SKM-1 (cell line): Measurements from ENCODE around the gene KLHL7.
A peak's percentile ranks its signal among the peaks of the same experiment; 100 is the strongest.

Experiments
- DNase-seq: peaks from one replicate; lab custom pipeline; 2025; ENCODE audit not compliant: unreplicated experiment; lab: John Stamatoyannopoulos, UW

Gene KLHL7, protein sequence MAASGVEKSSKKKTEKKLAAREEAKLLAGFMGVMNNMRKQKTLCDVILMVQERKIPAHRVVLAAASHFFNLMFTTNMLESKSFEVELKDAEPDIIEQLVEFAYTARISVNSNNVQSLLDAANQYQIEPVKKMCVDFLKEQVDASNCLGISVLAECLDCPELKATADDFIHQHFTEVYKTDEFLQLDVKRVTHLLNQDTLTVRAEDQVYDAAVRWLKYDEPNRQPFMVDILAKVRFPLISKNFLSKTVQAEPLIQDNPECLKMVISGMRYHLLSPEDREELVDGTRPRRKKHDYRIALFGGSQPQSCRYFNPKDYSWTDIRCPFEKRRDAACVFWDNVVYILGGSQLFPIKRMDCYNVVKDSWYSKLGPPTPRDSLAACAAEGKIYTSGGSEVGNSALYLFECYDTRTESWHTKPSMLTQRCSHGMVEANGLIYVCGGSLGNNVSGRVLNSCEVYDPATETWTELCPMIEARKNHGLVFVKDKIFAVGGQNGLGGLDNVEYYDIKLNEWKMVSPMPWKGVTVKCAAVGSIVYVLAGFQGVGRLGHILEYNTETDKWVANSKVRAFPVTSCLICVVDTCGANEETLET

DNA sequence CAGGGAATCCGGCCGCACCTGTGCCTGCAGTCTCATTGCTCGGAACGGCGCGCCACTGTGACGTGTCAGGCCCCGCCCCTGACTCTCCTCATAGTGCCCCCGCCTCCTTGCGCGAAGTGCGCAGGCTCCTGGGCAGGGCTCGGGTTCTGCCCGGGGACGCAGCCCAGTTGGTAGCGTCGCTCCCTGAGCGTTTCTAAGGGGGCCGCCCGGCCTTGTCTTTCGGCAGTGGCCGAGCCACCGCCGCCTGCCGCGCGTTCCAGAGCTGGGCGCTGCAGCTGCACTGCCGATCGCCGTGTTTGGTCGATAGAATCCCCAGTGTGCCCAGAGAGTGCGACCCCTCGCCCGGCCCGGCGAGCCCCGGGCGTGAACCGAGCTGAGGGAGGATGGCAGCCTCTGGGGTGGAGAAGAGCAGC is at the start of gene KLHL7:
Gene KLHL7 (plus strand): TSS at position 142 of the 413 bp plus-strand sequence. CDS start 242 bp downstream, at position 384.
- DNase-seq, result peak; percentile 76

DNA sequence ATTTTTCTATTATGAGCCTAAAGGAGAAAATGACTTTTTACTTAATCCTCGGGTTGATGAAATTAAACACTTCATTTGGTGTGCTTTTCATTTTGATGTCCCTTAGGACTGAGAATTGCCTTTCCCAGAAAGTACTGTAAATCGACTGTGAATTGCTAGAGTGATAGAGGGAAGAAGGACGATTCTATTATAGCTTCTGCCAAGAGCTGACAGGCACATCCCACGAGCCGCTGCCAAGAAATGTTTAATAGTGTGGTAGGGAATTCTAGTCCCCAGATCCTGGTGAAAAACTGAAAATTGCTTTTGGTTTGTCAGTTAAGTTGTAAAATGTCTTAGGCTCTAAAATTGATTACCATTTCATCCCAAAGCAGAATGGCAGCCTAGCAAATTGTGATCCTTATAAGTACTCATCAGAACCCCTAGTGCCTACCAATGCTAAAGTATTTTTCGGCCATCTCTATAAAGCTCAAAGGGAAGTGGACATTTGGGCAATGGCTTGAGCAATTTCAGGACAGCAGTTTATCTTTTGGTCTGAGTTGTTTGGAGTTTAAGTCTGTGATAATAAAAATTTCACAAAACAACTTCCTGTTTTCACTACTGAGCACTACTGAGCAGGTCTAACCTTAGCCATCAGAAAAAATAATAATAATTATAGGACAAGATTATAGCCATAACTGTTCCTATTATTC is 47.0 kb upstream of the KLHL7 start:
- DNase-seq, result peak; percentile 25

GRCh38 chr7:23061327-23061726 is 44.3 kb upstream of the KLHL7 start:
- no peak for DNase-seq

- no peak for DNase-seq
Observed at GRCh38 chr7:23062452-23062851, 43.1 kb upstream of the KLHL7 start.

DNA sequence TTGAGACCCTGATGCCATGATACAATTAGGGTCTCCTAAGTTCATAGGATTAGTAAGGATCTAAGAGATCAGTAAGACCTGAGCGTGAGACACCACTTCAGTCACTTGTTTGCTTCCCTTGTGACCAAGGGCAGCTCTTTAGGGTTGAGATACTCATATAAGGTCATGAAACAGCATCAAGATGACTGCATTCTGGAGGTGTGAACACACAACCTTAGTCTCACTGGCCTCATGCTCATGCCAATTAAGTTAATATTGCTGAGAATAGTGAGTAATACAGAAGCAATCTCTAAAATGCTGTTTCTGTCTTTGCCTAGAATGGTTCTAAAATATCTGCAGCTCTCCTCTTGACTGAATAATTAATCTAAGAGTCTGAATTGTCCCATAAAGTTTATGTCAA is 39.6 kb upstream of the KLHL7 start:
- DNase-seq, result no peak

DNA sequence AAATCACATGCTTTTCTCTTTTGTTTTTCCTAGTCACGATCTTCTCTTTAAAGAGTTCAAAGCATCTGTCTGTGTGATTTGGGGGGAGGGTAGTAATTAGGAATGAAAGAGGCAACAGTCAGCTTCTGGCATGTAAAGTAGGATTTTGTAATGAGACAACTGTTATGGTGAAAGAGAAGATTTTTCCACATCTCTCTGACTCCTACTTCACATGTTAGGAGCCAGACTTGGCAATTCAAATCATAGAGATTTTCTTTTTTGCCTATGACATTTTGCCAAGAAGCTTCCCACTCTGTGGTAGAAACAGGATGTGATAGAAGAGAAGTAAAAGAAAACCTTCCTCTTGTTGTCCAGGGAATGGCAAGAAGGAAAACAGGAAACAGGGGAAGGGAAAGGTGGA is 38.3 kb upstream of the KLHL7 start:
- DNase-seq, result no peak

DNA sequence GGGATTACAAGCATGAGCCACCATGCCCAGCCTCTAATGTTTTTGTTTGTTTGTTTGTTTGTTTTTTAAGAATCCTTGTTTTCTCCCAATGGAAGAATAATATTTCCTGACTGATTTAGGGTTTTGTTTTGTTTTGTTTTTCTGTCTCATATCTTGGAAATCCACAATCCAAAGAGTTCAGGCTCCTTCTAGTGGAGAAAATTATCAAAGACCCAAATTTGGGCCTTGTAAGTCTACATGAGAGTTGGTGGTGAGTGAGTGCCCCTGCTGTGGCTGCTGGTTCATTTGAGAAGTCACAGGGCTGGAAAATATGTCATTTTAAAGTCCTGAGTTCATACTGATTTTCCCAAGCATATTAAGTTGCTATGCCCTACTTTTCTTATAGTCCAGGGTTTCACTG is 33.5 kb upstream of the KLHL7 start:
- DNase-seq, result no peak

DNA sequence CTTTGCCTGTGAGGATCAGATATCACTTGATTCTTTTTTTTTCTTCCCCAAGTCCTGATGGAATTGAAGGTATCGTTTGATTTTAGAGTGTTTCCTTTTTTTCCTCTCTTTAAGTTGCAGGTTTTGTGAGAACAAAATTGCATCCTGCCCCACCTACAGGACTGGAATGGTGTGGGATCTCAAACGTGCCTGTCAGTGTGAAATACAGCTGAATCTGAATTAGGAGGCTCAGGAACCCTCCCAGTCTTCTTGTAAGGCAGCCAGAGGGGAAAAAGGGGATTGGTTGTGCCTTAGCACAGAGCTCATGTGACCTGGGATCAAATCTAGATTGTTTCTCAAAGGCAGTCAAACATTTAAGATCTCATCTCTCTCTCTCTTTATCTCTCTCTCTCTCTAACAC is 32.7 kb upstream of the KLHL7 start:
- DNase-seq, result no peak

GRCh38 chr7:23074443-23075261 is 30.9 kb upstream of the KLHL7 start:
- DNase-seq, result no peak

GRCh38 chr7:23075571-23075970 is 30.0 kb upstream of the KLHL7 start:
- no peak for DNase-seq

DNA sequence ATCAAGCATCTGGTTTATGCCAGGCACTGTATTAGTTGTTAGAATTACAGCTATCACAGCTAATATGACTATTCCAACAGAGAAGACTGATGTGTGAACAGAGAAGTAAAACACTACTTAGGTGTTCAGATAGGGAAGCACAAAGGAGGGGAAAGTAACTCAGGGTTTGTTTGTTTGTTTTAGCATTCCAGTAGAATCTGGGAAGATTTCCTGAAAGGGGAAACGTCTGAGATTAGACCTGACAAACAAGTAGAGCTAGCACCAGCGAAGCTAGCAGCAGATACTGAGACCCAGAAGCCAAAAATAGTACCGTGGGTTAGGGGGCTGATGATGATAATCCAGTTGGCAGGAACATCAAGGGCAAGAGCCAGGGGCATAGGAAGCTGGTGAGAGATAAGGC is 28.8 kb upstream of the KLHL7 start:
- no peak for DNase-seq

- no peak for DNase-seq
Observed at GRCh38 chr7:23093111-23093510, 12.5 kb upstream of the KLHL7 start.

- no peak for DNase-seq
Observed at GRCh38 chr7:23093546-23093945, 12.0 kb upstream of the KLHL7 start.

DNA sequence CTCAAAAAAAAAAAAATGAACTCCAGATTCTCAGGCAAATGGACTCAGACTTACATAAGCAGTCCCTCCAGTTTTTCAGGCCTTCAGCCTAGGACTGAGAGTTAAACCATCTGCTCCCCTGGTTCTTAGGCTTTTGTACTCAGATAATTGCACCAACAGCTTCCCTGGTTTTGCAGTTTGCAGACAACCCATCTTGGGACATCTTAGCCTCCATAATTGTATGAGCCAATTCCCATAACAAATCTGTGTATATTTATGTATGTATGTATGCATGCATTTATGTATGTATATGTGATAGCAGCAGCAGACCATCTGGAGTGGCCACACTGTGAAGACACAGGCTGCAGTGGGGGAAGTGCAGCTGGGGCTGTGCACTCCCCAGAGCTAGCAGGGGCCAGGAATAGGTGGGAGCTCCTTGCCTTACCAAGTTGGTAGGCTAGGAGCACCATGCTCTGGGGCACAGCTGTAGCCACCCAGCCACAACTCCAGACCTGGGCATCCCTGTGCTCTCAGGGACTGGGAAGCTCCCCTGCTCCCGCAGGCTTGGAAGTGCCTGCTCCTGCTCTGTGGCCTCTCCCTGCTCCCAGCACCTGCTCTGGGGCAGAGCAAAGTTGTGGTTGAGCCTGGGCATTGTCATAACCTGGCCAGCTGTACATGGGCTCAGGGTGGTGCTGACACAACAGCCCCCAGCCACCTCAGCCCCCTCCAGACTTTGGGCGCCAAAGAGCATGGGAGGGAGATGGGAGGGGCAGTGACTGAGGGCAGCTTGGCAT is 8.9 kb upstream of the KLHL7 start:
- DNase-seq, result no peak

DNA sequence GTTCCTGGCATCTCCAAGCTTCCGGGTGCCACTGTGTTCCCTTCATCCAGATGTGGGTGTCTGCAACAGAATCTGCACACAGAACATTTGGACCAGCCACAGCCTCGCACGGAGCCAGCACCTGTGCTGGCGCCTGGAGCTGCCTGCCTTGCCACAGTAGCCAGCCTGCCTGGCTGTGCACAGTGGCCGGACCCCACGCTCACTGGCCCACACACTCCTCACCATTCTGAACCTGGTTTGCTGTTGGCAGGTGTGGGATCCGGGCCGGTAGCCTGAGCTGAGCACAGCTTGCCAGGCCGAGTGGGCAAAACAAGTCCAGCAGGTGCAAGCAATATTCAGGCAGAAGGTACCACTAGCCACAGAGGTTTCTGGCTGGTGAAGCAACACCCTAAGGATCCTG is 7.6 kb upstream of the KLHL7 start:
- no peak for DNase-seq

- DNase-seq, result no peak
Observed at GRCh38 chr7:23098460-23098859, 7.1 kb upstream of the KLHL7 start.

DNA sequence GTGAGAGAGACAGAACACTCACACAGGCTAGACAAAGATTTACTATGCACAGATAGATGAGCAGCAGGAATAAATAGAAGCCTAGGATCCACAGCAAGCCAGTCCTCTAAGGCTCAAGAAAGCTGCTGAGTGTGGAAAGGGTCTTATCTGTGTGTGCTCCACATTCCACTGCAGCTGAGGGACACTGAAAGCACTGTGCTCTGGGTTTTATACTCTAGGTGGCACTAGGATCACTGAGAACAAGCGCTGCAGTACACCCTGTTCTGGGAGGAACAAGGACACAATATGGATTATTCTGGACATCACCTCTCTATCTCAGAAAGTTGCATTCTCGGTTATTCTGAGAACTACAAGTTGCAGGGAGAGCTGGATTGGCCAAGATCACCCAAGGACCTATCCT is 4.9 kb upstream of the KLHL7 start:
- DNase-seq, result no peak

GRCh38 chr7:23105086-23105643 is 420 bp upstream of the KLHL7 start:
- no peak for DNase-seq

- DNase-seq, result peak; percentile 40
Observed at GRCh38 chr7:23106057-23106822, 655 bp downstream of the KLHL7 start.
